DMS 273 (cell line): ENCODE results near the gene MYH9.

ENCODE experiments used
- DNase-seq: peaks from one replicate; lab custom pipeline; 2025; ENCODE audit not compliant: unreplicated experiment; lab: John Stamatoyannopoulos, UW

The MYH9 gene

DNA sequence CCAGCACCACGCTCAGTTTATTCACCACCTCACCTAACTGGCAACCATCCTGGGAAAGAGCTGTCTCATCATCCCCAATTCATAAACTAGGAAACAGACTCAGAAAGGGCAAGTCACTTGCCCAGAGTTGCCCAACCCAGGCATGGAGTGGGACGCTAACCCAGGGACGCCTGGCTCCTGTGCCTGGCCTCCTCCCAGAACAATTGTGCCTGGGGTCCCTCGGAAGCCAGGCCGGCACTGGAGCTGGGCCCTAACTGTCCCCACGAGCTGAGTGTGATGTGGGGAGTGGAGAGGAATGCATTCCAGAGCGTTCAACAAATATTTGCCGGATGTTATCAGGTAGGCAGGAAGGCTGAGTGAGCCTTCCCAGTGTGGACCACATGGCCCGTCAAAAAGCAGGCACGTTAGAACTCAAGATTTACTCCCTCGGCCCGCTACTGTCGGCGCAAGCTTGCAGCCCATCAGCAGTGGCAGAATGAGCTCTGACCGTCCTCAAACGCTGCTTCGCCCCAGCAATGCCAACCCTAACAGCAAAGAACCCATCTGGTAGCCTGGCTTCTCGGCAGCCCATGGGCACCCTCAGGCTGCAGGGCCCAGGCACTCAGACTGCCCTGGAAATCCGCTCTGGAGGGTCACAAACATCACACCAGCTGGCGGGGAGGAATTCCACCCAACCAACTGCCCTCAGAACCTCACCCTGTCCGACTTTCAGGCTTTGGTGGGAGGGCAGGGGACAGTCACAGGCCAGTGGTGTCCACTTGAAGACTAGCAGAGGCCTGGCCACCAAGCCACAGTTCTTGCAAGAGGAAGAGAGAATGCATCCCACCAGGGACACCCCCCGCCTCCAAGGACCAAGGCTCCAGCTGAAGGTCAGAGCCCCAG lies 35.6 kb downstream of the MYH9 start:
- DNase-seq = no peak

DNA sequence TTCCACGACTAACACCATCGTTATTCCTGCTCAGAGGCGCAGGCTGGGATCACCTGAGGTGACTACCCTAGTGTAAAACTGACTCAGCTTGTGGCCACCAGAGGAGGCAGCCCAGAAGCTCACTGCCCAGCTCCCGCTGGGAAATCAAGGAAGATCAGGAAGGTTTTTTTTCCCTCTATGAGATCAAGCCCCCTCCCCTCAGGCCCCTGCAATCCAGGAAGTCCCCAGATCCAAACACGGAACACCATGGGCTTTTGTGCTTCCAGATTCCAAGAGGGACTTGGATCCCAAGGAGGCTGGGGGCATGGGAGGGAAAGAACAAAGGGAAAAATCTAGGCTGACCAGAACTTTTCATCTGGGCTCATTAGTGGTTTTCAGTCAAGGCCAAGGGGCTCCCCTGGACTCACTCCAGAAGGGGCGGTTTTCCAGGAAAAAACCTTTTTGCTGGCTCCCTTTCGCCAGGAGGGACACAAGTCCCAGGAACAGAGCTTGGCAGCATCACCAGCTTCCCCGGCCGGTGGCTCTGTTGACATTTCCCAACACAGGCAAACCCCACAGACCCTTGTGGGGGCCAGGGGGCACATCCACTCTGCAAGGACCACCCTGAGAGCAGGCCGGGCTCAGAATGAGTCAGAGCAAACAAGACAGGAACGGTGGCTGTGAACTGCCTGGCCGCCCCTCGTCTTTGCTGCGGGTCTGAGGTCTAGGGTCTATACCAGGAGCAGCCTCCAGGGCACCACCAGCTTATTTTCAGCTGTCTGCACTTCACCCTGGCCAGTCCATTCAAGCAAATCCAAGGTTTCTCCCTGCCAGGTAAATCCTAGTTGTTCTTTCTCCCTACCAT lies 36.8 kb downstream of the MYH9 start:
- DNase-seq = no peak

GRCh38 chr22:36349726-36350125 lies 38.0 kb downstream of the MYH9 start:
- DNase-seq = no peak

GRCh38 chr22:36348760-36349159 lies 39.0 kb downstream of the MYH9 start:
- no peak for DNase-seq

DNA sequence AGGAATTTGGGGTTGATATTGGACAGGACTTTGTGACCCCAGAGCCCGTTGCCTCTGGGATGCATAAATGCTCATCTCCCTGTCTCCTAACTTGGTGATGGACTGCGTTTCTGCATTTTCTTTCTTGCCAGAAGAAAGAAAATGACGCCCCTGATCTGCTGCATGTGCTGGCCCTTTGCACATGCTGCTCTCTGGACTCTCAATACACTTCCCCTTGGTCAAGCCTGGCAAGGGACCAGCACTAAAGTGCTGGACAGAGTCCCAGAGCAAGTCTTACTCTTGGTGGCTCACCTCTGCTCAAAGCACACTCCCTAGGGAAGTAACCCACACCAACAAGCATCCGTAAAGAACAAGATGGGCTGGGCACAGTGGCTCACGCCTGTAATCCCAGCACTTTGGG lies 40.7 kb downstream of the MYH9 start:
- DNase-seq = no peak

DNA sequence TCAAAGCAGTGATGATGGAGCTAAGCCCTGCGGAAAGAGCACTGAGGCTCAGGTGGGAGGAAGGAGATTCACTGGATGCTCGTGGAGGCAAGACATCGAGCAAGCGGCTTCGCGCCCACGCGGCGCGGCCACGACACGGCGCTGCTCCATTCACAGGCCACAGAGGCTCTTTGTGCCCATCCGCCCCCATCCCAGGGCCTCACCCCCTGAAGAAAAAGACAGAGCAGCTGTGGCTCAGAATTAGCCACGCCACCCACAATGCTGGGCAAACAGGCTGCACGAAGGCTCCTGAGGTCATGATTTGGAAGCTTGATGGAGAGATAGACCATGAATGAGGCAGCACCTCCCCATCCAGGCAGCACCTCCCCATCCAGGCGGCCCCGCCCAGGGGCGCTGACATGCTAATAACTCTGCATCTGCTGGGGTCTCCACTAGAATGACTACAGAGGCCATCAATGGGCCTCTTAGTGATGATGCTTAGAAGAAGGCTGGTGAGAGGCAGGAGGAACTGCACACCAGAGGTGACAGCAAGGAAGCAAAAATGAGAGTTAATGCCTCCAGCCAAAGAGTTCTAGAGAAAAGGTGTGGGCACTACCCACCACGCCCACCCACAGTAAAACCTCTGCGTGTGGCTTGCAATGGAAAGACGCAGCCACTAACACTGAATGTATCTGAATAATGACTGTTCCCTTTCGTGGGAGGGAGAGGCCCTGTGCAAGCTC lies 43.5 kb downstream of the MYH9 start:
- DNase-seq = no peak

- DNase-seq = no peak
These were observed 44.1 kb downstream of the MYH9 start for GRCh38 chr22:36343720-36344105.

DNA sequence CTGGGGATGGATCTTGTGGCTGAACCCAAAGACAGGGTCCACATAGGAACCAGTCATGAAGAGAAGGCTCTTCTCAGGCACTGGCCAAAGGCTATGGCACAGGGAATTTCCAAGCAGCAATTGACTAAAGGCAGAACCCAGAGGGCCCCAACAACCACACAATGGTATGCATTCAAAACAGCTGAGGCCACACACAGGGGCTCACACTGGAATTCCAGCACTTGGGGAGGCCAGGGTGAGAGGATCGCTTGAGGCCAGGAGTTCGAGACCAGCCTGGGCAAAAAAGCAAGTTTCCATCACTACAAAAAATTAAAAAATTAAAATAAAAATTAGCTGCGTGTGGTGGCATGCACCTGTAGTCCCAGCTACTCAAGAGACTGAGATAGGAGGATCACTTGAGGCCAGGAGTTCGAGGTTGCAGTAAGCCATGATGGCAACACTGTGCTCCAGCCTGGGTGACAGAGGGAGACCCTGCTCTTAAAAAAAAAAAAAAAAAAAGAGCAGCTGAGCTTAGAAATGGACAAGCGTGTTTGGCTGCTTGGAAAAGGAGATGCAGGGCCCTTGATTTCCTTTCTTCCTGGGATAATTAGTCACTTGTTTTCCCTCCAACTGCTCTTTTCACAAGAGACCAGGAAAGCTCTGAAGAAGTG lies 44.6 kb downstream of the MYH9 start:
- DNase-seq = no peak

DNA sequence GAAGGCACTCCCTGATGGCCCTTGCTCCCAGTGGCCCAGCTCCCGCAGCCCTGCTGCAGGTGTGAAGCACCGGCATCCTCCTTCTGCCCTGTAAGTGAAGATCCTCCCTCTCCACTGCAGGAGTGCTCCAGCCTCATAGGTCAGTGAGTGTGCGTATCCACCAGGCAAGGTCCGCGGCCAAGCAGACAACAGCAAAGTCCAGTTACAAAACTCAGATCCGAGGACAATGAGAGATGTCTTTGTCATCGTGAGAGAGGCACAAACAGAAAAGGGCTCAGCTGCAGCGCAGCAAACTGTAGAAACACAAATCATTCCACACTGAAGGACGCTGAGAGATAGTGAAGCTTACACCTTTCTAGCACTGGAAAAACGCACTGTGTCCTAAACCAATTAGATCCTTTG lies 46.1 kb downstream of the MYH9 start:
- no peak for DNase-seq

DNA sequence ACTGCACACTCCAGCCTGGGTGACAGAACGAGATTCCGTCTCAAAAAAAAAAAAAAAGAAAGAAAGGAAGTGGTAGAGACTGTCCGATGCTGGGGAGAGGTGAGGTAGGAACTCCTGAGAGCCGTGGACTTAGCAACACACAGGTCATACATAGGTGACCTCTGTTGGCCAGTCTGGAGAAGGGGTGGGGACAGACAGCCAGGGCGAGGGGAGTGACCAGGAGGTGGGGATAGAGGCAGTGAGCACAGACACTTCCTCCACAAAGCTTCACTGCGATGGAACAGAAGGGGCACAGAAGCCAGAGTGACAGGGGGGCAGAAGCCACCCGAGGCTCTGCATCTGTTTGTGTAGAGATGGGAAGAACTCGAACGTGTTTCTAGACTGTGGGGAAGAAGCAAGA lies 47.1 kb downstream of the MYH9 start:
- no peak for DNase-seq

DNA sequence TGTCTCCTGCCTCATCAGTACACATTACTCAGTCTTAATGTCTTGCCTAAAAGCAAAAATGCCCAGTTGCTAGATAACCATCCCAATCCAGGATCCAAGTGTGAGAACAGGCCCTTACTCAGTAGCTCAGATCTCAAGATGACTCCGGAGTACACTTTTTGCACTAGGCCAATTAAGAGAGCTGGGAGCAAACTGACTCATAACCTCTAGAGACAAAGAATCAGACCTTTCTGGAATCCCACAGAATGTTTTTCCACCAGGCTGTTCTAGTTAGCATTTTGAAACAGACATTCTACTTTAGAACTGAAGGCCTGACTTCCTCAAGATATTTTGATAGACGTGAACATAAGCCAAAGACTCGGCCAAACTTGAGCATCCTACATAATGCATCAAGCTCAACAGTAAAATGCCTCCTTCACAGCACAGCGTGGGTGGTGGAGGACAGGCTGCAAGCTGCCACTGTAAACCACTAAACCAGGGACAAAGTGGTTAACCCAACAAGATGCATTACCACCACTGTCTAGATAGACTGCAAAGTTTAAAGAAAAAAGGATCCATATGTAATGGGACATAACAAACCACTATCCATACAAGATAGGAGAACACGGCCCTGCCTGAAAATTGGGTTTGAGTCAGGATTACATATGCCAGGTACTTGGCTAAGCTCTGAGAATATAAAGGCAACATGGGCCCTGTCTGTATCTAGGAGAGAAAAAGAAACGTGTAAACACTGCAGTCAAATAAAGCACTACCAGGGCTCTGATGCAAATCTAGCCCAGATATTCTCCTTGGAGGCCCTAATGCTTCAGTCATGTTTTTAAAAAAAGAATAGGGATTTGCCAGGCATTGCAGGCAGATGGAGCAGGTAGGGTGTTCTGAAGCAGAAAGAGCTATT lies 48.3 kb downstream of the MYH9 start:
- no peak for DNase-seq

DNA sequence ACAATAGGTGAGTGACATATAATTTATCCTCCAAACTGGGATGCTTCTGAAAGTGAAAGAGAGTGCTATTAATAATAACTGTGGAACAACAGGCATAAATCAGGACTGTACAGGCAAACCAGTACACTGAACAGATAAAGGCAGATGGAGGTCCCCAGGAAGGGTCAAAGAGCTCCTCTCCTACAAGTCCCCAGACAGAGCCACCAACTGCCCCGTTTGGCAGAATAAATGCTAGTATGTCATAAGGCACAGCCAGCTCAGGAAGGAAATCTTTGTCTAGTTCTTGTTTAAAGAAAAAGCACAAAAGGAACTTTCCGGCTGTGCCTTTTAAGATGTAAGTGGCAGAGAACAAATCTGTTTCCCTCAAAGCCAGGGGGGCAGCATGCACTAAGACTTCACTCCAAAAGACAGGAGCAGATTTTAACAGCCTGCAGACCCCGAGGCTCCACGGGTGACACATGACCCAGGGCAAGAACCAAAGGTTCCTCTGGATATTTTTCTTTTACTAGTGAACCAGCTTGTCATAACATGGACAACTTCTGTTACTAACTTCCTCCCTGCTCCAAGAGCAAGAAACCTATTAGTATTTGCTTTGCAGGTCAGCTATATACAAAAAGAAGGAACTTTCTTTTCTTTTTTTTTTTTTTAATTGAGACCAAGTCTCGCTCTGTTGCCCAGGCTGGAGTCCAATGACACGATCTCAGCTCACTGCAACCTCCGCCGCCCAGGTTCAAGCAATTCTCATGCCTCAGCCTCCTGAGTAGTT lies 50.2 kb downstream of the MYH9 start:
- no peak for DNase-seq

- DNase-seq = no peak
These were observed 51.3 kb downstream of the MYH9 start for GRCh38 chr22:36336246-36337182.

DNA sequence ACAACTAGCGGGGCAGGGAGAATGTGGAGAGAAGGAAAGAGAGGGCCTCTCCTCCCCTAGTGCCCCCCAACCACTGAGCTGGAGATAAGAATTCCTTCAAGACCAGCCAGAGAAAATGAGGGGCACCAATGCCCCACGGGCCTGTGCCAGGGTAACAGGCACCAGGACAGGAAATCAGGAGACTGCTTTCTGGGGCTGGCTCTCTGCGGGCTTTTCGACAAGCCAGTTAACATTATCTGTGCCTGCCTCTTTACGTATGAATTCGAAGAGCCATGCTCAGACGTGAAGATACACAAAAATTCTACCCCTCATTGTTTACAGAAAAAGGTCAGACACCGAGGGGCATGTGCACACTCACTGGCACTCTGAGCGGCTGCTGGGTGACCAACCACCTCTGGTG lies 52.1 kb downstream of the MYH9 start:
- DNase-seq = no peak

DNA sequence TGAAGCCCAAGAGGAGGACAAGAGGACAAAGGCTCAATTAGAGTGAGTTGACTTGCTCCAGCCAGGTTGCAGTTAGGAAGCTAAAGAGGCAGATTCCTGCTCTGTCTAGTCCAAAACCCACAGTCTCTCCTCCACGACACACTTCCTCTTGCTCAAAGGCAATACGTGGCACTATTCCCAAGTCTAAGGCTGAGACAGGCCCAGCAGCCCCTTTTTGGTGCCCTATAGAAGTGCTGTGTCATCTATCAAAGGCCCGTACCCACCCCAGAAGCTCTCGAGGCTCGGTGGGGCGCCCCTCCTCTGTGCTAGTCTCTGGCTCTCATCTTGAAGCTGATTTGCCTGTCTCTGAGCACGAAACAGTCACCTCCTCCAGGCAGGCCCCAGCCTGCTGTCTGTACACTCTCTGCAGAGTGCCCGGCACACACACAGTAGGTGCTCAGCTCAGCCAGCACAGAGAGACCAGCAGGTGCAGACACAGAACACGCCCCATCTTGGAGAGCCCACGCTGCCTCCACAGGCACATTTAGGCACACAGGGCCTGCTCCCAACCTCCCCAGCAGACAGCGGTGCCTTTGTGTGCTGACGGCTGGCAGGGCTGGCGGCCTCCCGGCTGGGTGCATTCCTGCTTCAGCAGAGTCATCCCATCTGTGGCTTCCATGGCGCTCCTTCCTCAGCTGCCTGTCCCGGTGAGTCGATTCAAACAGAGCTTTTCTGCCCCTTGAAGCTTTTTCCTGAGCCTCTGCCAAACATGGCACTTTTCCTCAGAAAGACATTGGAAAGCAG lies 52.8 kb downstream of the MYH9 start:
- peak; percentile 71 for DNase-seq

DNA sequence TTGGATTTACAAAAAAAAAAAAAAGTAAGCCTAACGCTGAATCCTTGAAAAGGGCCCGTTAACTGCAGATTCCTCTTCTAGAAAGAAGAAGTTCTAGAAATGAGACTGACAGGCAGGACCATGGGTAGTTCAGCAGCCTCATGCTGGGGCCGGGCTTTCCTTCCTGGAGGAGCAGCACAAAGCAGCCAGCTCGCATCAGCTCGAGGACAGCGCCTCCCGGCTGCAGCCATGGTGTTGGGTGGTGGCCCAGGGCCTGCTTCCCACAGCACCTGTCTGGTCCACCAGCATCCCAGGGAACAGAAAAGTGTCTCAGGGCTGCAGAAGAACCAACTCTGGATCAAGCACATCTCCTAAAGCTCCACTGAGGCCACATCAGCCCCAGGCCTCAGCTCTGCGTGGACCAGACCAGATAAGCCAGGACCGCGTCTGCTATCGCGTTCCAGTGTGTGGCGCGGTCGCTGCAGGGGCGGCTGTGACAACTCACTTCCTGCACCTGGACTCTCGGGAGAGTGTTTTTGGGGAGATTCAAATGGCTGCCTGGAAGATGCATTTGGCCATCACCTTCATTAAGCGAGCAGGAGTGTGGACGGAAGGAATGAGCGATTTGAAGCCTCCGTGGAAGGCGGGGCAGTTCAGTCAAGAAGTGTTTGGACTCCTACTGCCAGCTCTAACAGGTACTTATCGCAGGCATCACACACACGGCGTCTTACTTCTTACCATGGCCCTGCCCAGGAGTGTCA lies 53.5 kb downstream of the MYH9 start:
- DNase-seq = no peak

DNA sequence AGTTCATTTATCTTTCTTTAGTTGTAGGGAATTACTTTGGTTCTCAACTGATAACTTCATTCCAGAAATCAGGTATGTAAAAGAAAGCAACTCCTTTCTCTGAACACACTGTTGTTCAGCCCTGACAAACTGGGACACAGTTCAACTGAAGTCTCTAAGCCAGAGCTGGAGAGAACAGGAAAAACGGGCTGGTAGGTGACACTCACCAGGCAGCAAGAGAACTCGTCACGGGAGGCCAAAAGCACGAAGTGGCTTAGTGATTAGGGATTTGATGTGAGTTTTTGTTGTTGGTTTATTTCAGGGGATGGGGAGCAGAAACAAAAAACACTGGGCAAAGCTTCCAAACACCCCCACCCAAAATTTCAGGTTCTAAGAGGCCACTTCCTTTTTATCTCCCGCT lies 54.1 kb downstream of the MYH9 start:
- DNase-seq = no peak
